Activated CD4-positive, alpha-beta T cell treated with anti-CD3 and anti-CD28 coated beads for 24 hours (primary cell): ENCODE measurements around the gene TPCN2.

Source experiments
- DNase-seq, 2 donors: peaks; one replicate each; pipeline ENCODE4 v3.0.0-alpha.2; 2020; ENCODE audit warnings: low read depth in 2 of 2

TPCN2 gene

DNA sequence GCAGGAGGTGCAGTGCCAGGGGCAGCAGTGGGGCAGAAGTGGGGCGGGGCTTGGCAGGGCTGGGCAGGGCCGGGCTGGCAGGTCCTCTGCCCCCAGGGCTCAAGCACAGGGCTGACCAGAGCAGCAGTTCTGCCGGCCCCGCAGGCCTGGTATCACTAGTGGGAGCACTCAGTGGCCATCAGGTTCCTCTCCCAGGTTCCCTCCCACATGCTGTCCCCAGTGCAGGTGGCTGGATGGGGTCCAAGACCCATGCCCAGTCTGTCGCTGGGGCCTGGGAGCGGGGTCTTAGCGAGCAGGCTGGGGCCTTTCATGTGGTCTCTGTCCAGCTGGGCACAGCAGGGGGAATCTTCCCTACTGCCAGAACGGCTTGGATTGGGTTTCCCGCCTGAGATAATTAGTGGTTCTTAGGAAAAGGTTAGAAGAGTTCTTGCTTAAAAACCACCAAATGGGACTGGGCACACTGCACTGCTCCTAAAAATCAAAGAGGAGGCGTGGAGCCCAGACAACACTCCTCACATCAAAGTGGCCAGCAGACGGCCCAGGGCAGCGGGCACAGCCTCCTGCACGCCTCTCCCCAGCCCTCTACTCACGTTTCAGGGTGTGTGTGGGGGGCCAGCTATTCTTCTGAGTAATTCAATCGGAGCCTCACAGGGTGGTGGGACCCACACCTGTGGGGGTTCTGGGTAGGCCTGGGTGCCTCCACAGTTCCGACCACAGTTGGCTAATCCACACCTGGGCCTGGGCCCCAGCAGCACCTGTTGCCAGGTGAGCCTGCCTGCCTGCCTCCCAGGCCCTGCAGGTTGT is 45.6 kb downstream of the TPCN2 start:
- DNase-seq = no peak

DNA sequence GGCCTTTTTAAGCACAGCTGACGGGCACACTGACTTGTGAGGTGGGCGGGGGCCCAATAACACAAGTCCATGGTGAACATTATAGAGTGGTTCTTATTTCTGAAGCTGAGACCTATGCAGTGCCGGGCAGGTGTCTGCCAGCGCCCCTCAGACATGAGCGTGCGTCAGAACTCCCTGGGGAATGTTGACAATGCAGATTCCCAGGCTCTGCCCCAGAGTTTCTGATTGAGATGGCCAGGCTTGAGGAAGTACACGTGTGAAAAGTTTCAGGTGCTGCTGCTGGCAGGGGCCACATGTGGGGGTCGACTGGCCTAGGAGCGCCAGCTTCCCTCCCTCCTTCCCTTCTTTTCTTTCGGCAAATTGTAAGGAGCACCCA is 46.2 kb downstream of the TPCN2 start:
- DNase-seq = no peak

DNA sequence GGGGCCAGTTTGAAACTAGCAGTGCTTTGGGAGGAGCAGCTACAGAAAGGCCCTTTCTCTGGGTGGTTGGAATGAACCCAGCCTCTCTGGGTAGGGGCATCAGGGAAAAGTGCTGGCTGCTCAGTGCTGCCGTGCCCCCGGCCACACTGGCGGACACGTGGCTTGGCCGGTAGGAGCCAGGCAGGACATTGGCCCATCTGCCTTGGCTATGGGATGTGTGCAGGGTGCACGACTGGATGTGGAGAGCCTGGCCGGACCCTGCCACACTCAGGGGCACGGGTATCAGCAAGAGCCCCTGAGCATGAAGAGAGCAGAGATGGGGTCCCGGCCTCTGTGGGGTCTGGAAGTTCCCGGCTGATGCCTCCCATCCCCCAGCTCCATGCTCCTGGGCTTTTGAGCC is 46.6 kb downstream of the TPCN2 start:
- DNase-seq = no peak

DNA sequence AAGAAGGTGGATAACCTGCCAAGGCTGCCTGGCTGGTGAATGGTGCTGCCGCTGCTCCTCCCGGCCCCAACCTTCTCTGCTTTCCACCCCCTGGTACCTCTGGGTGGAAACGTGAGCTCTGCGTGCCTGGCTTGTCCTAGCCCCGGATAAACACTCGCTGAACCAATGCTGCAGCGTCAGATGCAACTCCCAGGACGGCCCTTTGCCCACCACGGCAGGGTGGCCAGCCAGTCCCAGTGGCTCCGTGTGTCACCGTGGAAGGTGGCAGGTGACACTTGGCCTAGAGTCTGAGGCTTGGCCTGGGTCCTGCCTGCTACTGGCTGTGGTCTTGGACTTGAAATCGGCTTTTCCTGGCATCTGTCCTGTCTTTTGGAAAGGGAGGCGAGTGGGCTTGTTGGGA is 47.7 kb downstream of the TPCN2 start:
- DNase-seq = no peak

DNA sequence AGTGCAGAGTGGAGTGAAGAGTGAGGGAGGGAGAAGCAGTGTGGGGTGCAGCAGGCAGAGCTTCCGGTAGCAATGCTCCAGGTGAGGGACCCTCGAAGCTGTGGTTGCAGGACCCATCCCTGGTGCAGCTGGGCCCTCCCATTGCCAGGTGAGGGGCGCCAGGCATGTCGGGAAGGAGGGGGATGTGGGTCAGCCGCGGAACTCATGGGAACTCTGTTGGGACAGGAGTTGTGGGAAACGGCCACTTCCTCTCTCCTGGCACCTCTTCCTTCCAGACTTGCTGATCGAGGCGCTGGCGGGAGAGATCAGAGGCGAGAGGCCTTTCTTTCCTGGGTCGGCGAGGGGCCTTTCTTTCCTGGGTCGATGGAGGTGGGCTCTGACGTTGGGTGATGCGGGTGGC is 48.5 kb downstream of the TPCN2 start:
- DNase-seq = no peak

DNA sequence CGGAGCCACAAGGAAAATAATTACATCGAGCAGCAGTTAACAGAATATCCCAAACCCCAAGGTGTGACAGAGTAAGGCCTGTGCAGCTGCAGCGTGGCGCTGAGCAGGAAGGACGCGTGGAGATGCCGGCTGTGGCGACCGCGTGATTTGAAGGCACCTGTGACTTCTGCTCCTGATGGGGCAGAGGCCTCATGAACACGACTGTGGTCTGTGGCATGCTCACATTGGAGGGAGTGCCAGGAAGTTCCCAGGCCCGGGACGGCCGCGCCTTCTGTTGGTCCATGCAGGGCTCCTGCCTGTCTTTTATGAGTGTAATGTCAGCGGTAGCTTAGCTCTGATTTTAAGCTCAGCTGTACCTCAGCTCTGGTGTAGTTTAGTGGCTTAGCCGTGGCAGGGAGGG is 50.4 kb downstream of the TPCN2 start:
- no peak for DNase-seq

DNA sequence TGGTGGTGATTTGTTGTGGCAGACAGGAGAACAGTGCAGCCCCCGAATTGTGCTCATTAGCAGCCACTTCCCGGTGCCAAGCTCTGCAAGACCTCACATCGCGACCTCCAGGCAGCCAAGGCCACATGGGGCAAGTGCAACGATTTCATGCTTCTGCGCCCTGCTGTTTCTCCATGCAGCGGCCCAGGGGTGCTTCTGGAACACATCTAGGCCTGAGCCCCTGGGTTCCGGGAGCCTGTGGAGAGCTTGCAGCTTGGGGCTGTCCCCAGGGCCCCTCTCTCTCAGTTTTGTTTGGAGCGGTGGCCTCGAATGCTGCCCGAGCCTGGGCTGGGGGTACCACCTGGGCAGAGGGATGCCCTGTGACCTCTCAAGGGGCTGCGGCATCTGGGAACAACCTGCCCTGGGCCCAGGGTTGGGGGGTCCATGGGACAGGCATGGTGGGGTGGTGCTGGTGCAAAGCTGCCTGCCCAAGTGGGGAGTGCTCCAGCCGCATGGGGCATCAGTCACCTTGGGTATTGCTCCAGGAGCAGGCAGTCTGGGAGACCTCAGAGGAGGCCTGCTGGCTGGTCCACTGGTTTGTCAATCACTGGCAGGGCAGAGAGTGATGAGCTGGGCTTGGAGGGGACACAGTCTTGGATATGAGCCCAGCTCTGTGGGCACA is 51.9 kb downstream of the TPCN2 start:
- no peak for DNase-seq

DNA sequence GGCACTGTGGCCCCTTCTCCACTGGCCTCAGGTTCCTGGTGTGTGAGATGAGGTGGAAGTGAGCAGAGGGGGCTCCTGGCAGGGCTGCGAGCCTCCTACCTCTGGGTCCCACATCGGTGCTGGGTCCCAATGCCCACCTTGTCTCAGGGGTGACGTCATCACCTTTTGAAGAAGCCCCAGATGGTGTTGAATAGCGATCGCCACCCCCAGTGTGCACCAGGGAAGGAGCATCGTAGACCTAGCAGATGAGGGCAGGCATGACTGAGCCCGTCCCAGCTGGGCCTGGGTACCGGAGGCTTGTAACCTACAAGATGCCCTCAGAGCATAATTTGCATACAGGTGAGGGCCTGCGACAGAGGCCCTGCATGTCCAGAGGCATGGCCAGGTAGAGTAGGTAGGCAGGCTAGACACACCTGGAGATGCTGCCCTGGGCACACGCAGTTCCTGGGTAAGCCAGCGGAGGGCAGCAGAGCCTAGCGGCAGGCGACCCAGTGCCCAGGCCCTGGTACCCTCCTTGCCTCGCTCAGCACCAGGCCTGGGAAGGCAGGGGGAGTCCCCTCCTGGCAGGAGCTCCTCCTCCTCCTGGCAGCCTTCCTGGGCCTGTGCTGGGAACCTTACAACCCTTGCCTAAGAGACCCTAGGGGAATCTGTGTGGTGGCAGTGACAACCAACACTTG is 52.5 kb downstream of the TPCN2 start:
- DNase-seq = peak; percentile 72 to 75

DNA sequence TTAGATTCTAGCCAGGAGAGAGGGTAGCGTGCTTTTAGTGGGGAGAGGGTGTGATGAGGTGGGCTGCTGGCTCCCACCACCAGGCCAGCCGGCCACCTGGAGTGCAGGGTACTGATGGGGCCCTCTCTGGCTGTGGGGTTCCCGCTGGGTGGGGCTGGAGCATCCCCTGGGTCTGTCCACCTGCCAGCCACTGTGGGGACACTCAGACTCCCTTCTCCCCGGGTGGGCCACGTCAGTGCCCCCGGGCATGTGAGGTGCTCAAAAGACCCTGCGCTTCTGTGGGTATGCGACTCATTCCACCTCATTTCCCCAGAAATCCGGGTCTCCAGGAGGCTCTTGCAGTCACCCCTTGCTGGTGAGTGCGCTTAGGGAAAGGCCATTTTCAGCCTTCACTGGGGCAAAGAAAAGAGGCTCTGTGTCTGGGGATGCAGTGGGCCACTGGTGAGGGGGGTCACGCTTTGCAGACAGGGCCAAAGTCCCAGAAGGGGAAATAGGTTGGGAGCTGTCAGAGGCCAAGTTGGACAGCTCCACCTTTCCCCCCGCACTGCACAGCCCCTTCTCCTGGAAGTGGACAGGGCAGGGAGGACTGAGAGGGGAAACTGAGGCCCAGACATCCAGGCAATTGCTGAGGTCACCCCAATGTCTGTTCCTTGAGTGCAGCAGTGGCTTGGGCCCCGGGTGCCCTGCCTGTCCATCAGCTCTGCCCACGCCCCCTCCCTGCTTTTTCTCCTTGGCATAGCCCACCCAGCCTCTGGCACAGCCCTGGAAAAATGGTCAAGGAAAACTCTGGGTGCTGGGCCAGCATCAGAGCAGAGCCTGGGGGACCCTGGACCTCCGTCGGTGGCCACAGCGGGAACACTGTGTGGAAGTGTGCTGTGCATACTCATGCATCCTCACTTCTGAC is 53.3 kb downstream of the TPCN2 start:
- DNase-seq = no peak

DNA sequence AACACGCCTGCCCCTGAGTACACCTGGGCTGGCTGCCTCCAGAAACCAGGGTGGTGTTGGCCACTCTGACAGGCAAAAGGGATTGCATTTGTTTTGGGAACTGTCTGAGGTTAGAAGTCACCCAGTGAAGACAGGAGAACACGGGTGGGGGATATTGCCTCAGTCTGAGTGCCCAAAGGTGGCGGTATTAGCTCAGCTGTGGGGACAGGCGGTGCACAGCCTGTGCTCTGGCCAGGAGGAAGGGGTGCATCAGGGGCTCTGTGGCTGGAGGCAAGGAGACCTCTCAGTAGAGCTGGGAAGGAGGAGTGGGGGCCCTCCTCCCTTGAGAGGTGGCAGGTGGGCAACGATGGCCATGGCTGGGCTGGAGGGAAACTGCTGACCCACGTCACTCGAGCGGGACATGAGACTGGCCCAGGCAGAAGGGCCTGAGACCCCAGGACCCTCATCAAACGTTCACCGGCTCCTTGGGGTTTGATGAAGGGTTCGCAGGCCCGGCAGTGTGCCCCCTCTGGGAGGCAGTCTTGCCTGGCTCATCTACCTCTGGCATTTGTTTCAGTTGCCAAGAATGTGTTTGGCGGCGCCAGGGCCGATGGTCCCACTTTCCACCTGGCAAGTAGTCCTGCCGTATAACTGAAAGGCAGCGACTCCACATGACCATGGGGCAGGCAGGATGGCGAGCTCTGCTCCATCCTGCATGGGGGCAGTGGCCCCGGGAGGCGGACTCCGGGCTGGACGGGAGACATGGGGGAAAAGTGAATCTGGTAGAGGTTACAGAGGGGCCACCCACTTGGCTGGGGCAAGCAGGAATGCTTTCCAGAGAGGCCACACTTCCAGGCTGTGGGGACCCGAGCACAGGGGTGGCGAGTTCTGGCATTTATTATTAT is 54.2 kb downstream of the TPCN2 start:
- no peak for DNase-seq

DNA sequence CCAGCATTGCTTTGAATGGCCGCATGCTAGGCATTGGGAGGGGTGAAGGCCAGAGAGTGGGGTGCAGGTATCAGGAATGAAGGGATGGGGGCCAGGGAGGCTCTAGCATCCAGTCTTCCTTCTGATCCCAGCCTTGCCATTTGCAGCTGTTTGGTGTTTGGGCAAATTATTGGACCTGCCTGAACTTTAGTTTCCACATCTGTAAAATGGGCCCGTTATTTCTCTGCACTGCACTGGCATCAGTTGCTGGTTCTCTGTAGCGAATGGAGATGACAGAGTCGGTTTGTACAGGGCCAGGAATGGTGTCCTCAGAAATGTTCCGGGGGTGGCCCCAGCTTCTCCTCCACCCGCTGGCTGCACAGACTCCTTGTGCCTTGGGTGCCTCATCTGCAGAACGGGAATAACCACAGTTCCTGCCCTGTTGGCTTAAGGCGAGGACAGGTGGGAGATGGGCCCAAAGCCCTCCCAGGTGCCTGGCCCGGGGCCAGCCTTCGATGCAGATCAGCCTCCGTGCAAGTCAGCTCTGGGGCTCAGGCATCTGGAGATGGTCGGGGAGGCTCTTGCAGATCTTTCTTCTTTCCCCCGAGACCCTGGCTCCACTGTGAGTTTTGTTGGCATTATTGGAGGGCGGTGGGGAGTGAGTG is 55.6 kb downstream of the TPCN2 start:
- no peak for DNase-seq

DNA sequence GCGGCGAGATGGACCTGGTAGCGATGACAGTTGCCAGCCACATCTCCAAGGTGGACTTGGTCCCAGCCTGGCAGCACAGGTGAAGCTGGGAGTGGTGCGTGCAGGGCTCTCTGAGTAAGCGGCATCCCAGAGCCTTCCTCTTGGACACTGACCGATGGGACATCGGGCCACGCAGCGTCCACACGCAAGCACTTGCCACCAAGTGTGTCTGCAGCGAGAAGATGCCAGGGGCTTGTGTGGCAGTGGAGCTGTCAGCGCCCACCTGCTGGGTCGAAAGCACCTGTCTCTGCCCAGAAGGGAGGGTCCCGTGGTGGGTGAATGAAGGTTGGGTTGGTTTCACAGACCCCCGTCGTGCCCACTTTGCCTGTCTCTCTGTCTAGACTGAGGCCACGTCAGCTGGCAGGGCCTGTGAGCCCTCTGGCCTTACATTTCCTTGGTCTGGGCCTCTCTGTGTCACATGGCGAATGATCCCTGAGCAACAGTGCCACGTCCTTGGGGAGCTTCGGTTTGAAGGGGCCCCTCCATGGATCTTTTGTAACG is 56.2 kb downstream of the TPCN2 start:
- DNase-seq = no peak

DNA sequence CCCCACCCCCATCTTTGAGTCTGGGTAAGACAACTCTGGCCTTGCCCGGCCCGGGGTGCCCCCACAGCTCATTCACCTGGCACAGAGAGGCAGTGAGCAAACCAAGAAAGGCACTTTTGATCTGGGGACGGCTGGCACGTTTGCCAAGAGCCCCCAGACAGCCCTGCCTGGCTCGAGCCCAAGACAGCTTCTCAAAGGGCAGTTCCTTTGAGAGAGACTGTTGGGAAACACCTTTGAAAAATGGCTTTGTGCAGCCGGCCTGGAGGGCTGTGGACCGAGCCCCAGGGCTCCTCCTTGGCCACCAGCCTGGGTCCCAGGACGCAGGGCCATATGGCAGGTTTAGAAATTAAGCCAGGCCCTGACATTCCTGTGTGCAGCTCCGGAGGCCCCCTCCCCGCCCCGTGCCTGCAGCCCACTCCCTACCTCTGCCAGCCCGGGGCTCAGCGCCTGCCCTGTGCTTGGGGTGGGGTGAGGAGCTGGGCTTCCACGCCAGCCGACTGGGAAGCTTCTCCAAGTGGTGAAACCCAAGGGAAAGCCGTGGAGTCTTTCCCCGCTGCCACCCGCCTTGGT is 56.8 kb downstream of the TPCN2 start:
- DNase-seq = no peak

DNA sequence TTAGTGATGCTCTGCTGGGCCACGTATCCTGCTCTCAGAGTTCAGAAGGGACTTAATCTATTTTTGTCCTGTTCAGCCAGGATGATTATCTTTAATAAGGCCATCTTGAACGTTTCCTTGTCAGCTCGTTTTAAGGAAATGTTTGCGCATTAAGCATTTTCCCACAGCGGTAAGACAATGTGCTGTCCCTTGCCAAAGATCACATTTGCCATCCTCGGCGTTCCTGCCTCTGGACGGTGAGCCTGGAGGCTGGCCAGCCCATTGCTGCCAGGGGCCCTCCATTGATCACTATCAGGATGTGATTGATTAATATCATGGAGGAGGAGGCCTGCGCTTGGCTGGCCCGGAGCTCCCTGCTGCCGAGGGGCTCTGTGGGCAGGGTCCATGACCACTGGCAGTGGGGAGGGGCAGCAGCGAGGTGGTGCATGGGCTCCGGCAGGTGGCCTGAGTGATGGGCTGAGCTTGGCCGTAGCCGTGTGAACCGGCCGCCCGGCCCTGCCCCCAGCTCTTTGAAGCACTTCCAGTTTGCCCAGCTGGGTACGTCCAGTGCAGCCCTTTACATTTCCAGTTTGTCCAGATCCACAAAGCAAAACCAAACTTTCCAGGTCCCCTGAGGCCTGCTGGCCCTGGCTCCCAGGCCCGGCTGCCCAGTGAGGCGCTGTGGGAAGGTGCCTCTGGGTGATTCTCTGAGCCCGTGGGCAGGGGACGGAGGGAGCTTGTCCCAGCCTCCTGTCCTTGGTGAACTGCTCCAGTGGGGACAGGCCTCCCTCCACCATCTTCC is 57.5 kb downstream of the TPCN2 start:
- no peak for DNase-seq

DNA sequence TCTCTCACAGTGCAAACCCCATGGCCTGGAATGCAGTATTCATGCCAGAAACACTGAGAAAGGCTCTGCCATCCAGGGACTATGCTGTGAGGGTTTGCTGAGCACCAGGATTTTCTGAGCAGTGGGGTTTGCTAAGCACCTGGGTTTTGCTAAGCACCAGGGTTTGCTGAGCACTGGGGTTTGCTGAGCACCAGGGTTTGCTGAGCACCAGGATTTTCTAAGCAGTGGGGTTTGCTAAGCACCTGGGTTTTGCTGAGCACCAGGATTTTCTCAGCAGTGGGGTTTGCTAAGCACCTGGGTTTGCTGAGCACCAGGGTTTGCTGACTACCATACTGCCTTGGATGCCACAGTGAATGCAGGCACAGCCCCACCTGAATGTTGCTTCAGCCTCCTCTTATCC is 58.7 kb downstream of the TPCN2 start:
- no peak for DNase-seq

DNA sequence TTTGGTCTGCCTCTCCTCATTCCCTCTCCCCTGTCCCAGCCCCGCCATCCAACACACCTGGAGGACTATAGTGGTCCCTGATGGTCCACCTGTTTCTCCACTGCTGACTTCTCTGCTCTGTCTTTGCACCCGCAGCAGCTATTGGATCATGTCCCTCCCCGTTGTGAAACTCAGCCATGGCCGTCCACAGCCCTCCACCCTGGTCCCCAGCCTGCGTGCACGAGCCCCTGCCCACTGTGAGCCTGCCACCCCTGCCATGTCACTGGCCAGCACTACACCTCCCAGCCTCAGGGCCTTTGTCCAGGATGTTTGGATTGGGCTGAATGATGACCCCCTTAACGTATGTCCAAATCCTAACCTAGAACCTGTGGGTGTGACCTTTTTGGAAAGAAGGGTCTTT is 59.3 kb downstream of the TPCN2 start:
- no peak for DNase-seq

DNA sequence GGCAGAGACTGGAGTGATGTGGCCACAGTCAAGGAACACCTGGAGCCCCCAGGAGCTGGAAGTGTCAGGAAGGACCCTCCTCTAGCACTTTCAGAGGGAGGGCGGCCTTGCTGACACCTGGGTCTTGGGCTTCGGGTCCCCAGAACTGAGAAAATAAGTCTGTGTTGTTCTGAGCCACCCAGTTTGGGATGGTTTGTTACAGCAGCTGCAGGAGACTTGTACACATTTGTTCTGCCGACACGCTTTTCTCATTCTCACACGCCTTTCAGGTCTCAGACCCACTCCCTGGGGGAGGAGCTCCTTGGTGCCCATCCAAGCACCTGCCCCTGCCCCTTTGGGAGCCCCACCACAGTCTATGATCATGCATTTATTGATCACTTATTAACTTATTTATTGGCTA is 59.8 kb downstream of the TPCN2 start:
- no peak for DNase-seq

DNA sequence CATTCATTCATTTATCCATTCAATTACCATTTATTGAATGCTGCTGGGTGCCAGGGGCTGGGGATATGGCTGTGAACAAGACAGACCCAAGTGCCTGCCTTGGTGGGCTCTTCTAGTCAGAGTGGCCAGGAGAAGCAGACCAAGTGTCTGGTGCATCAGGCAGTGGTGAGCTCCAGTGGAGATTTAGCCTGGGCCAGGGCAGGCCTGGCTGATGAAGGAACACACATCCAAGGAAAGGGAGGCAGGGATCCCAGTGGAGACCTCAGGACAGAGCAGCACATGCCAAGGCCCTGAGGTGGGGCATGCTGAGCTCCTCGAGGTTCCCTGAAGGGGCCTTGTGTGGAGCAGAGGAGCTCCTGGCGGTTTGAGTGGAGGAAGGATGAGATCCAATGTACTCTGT is 60.4 kb downstream of the TPCN2 start:
- DNase-seq = no peak

DNA sequence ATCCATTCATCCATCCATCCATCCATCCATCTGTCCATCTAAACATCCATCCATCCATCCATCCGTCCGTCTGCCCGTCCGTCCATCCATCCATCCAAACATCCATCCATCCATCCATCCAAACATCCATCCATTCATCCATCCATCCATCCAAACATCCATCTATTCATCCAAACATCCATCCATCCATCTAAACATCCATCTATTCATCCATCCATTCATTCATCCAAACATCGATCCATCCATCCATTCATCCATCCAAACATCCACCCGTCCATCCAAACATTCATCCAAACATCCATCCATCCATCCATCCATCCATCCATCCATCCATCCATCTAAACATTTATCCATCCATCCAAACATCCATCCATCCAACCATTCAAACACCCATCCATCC is 61.7 kb downstream of the TPCN2 start:
- no peak for DNase-seq
